Measurements from ENCODE around the gene NPIPB2. TPM values are rescaled to one million over a fixed set of nuclear protein-coding genes. Genes with fewer than 3 reads are reported as not detected.
"Not testable (repeated sequence)": the region's sequence is repeated elsewhere in the genome, so short reads cannot be mapped to it uniquely, and the experiment has no call there.

Gene NPIPB2
- 10 to 100 TPM in 2 of 4 donors, 1 to 10 TPM in 2; 4.4 to 13.9 (median 10.8) TPM for total RNA-seq

- TF ChIP-seq CTCF (IDR thresholded peaks at IDR 0.05; ENCODE audit: low read depth): not testable (repeated sequence)
These were observed at the start of gene NPIPB2 for GRCh38 chr16:11941945-11942344. NPIPB2 (minus strand) TSS chr16:11942045; CDS start chr16:11942045, 0 bp downstream.

GRCh38 chr16:11990702-11991390, 49.0 kb upstream of the NPIPB2 start:
- no peak for TF ChIP-seq CTCF (IDR thresholded peaks at IDR 0.05; ENCODE audit: low read depth)

- no peak for TF ChIP-seq CTCF (IDR thresholded peaks at IDR 0.05; ENCODE audit: low read depth)
These were observed 46.6 kb upstream of the NPIPB2 start for GRCh38 chr16:11988258-11988978.

- no peak for TF ChIP-seq CTCF (IDR thresholded peaks at IDR 0.05; ENCODE audit: low read depth)
These were observed 44.7 kb upstream of the NPIPB2 start for GRCh38 chr16:11986521-11987057.

GRCh38 chr16:11985250-11985649, 43.4 kb upstream of the NPIPB2 start:
- no peak for TF ChIP-seq CTCF (IDR thresholded peaks at IDR 0.05; ENCODE audit: low read depth)

- TF ChIP-seq CTCF (IDR thresholded peaks at IDR 0.05; ENCODE audit: low read depth): no peak
These were observed 38.4 kb upstream of the NPIPB2 start for GRCh38 chr16:11980136-11980844.

All from subcutaneous adipose tissue (tissue), 4 donors.